ENCODE results near the gene SLFN5.
"Not testable (repeated sequence)": the region's sequence is repeated elsewhere in the genome, so short reads cannot be mapped to it uniquely, and the experiment has no call there.

The SLFN5 gene

GRCh38 chr17:35243561-35244340 lies 879 bp downstream of the SLFN5 start:
- peak in 1 of 3 experiments; percentile 48 for DNase-seq

GRCh38 chr17:35244341-35245195 lies 1.7 kb downstream of the SLFN5 start:
- peak in 1 of 3 experiments; percentile 7 for DNase-seq

GRCh38 chr17:35245196-35245486 lies 2.3 kb downstream of the SLFN5 start:
- no peak for DNase-seq

GRCh38 chr17:35252651-35253050 lies 9.8 kb downstream of the SLFN5 start:
- DNase-seq: no peak

GRCh38 chr17:35254107-35254773 lies 11.4 kb downstream of the SLFN5 start:
- no peak for DNase-seq

- peak in 2 of 3 experiments; percentile 5 to 42 for DNase-seq
Observed at GRCh38 chr17:35255316-35255715, 12.4 kb downstream of the SLFN5 start.

GRCh38 chr17:35256629-35257028 lies 13.8 kb downstream of the SLFN5 start:
- peak; percentile 25 to 67 (median 42) for DNase-seq

GRCh38 chr17:35257208-35257659 lies 14.4 kb downstream of the SLFN5 start:
- DNase-seq: peak; percentile 65 to 92 (median 90)

- DNase-seq: no peak
Observed at GRCh38 chr17:35259001-35259400, 16.1 kb downstream of the SLFN5 start.

GRCh38 chr17:35265071-35265470 lies 22.2 kb downstream of the SLFN5 start:
- DNase-seq: no peak

- no peak for DNase-seq
Observed at GRCh38 chr17:35265566-35266141, 22.8 kb downstream of the SLFN5 start.

GRCh38 chr17:35274167-35275066 lies 31.5 kb downstream of the SLFN5 start:
- not testable (repeated sequence) for DNase-seq

GRCh38 chr17:35278454-35278853 lies 35.6 kb downstream of the SLFN5 start:
- not testable (repeated sequence) for DNase-seq

- not testable (repeated sequence) for DNase-seq
Observed at GRCh38 chr17:35278876-35279275, 36.0 kb downstream of the SLFN5 start.

- no peak for DNase-seq
Observed at GRCh38 chr17:35283767-35284166, 40.9 kb downstream of the SLFN5 start.

- DNase-seq: no peak
Observed at GRCh38 chr17:35284955-35285354, 42.1 kb downstream of the SLFN5 start.

GRCh38 chr17:35286120-35286781 lies 43.4 kb downstream of the SLFN5 start:
- DNase-seq: no peak

- no peak for DNase-seq
Observed at GRCh38 chr17:35287286-35287811, 44.5 kb downstream of the SLFN5 start.

GRCh38 chr17:35289222-35289621 lies 46.4 kb downstream of the SLFN5 start:
- no peak for DNase-seq

GRCh38 chr17:35291802-35292201 lies 48.9 kb downstream of the SLFN5 start:
- no peak for DNase-seq
